Measurements from ENCODE around the gene TXNRD1.

DNA sequence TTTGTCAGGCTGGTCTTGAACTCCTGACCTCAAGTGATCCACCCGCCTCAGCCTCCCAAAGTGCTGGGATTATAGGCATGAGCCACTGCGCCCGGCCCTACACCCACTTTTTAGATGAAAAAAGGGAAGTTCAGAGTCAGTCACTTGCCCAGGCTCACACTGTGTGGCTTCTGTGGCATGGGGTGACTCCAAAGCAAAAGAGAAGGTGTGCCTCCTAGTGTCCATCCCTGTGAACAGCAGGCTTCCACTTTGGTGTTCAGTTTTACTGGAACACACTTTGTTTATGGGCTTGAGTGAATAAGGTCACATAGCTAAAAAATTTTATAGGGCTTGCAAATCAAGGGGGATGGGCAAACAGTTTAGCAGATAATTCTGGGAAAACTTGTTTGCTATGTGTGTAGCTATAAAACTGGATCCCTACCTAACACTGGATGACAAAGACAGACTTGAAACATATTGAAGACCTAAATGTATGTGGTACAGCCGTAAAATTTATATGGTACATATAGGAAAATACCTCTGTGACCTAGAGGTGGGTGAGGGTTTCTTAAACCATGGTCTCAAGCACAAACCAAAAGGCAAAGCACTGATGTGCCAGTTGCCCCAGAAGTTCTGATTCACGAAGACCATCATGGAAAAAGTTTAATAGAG, 142.9 kb downstream of the TXNRD1 start:
- TF ChIP-seq, protein P1, sequence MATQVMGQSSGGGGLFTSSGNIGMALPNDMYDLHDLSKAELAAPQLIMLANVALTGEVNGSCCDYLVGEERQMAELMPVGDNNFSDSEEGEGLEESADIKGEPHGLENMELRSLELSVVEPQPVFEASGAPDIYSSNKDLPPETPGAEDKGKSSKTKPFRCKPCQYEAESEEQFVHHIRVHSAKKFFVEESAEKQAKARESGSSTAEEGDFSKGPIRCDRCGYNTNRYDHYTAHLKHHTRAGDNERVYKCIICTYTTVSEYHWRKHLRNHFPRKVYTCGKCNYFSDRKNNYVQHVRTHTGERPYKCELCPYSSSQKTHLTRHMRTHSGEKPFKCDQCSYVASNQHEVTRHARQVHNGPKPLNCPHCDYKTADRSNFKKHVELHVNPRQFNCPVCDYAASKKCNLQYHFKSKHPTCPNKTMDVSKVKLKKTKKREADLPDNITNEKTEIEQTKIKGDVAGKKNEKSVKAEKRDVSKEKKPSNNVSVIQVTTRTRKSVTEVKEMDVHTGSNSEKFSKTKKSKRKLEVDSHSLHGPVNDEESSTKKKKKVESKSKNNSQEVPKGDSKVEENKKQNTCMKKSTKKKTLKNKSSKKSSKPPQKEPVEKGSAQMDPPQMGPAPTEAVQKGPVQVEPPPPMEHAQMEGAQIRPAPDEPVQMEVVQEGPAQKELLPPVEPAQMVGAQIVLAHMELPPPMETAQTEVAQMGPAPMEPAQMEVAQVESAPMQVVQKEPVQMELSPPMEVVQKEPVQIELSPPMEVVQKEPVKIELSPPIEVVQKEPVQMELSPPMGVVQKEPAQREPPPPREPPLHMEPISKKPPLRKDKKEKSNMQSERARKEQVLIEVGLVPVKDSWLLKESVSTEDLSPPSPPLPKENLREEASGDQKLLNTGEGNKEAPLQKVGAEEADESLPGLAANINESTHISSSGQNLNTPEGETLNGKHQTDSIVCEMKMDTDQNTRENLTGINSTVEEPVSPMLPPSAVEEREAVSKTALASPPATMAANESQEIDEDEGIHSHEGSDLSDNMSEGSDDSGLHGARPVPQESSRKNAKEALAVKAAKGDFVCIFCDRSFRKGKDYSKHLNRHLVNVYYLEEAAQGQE (IDR thresholded peaks at IDR 0.05; ENCODE audit: low read depth) = no peak
- TF ChIP-seq, protein P2, sequence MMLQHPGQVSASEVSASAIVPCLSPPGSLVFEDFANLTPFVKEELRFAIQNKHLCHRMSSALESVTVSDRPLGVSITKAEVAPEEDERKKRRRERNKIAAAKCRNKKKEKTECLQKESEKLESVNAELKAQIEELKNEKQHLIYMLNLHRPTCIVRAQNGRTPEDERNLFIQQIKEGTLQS (IDR thresholded peaks at IDR 0.05) = no peak
- TF ChIP-seq POLR2A (IDR thresholded peaks at IDR 0.05; ENCODE audit: borderline replicate concordance, extremely low read depth, insufficient read depth, insufficient read length) (no peak), EZH2phosphoT487 (IDR thresholded peaks at IDR 0.05; ENCODE audit: borderline replicate concordance) (no peak), FOSL1 (IDR thresholded peaks at IDR 0.05; ENCODE audit: low read depth) (no peak), CEBPB (IDR thresholded peaks at IDR 0.05; ENCODE audit: low read depth) (no peak), ZNF274 (IDR thresholded peaks at IDR 0.05; ENCODE audit: low read depth, low read length) (no peak), ELF1 (IDR thresholded peaks at IDR 0.05; ENCODE audit: borderline replicate concordance, low read depth) (no peak)
- TF ChIP-seq, protein P3, sequence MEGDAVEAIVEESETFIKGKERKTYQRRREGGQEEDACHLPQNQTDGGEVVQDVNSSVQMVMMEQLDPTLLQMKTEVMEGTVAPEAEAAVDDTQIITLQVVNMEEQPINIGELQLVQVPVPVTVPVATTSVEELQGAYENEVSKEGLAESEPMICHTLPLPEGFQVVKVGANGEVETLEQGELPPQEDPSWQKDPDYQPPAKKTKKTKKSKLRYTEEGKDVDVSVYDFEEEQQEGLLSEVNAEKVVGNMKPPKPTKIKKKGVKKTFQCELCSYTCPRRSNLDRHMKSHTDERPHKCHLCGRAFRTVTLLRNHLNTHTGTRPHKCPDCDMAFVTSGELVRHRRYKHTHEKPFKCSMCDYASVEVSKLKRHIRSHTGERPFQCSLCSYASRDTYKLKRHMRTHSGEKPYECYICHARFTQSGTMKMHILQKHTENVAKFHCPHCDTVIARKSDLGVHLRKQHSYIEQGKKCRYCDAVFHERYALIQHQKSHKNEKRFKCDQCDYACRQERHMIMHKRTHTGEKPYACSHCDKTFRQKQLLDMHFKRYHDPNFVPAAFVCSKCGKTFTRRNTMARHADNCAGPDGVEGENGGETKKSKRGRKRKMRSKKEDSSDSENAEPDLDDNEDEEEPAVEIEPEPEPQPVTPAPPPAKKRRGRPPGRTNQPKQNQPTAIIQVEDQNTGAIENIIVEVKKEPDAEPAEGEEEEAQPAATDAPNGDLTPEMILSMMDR (IDR thresholded peaks at IDR 0.05 in 2 of 3, conservative IDR thresholded peaks at IDR 0.05 in 1 of 3; ENCODE audit: borderline replicate concordance in 1 of 3, insufficient read depth in 1 of 3, low read depth in 2 of 3, low read length in 2 of 3) = peak; percentile 78 to 93 (median 79)
- TF ChIP-seq, protein P4, sequence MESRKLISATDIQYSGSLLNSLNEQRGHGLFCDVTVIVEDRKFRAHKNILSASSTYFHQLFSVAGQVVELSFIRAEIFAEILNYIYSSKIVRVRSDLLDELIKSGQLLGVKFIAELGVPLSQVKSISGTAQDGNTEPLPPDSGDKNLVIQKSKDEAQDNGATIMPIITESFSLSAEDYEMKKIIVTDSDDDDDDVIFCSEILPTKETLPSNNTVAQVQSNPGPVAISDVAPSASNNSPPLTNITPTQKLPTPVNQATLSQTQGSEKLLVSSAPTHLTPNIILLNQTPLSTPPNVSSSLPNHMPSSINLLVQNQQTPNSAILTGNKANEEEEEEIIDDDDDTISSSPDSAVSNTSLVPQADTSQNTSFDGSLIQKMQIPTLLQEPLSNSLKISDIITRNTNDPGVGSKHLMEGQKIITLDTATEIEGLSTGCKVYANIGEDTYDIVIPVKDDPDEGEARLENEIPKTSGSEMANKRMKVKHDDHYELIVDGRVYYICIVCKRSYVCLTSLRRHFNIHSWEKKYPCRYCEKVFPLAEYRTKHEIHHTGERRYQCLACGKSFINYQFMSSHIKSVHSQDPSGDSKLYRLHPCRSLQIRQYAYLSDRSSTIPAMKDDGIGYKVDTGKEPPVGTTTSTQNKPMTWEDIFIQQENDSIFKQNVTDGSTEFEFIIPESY (IDR thresholded peaks at IDR 0.05; ENCODE audit: extremely low read depth, insufficient replicate concordance, low read length) = no peak
